SJCRH30 (cell line): Measurements from ENCODE around the gene BCR. TPM values are rescaled to one million over a fixed set of nuclear protein-coding genes. Genes with fewer than 3 reads are reported as not detected.
"Not testable (repeated sequence)": the region's sequence is repeated elsewhere in the genome, so short reads cannot be mapped to it uniquely, and the experiment has no call there.

Experiments used
- DNase-seq, 2 experiments: peaks; one replicate each; pipeline ENCODE4 v3.0.0-alpha.2; 2015 to 2020
- H3K27ac ChIP-seq: fragments of 250-450 bp; sonication (Bioruptor Pico); 2 replicates; pipeline ENCODE4 v1.5.1; 2020; ENCODE audit warnings: mild to moderate bottlenecking, moderate library complexity
- H3K27me3 ChIP-seq: fragments of 250-450 bp; sonication (Bioruptor Pico); 2 replicates; pipeline ENCODE4 v1.5.1; 2020; ENCODE audit warnings: mild to moderate bottlenecking, moderate library complexity
- H3K36me3 ChIP-seq: fragments of 250-450 bp; sonication (Bioruptor Pico); 2 replicates; pipeline ENCODE4 v1.5.1; 2020; ENCODE audit warnings: mild to moderate bottlenecking, moderate library complexity
- H3K4me1 ChIP-seq: fragments of 250-450 bp; sonication (Bioruptor Pico); 2 replicates; pipeline ENCODE4 v1.5.1; 2020; ENCODE audit warnings: mild to moderate bottlenecking, moderate library complexity
- H3K4me3 ChIP-seq: fragments of 250-450 bp; sonication (Bioruptor Pico); 2 replicates; pipeline ENCODE4 v1.5.1; 2020; ENCODE audit warnings: mild to moderate bottlenecking, moderate library complexity
- H3K9me3 ChIP-seq: fragments of 250-450 bp; sonication (Bioruptor Pico); replicated peaks from 2 replicates; pipeline ENCODE4 v1.5.1; 2020; ENCODE audit warnings: mild to moderate bottlenecking, moderate library complexity
- total RNA-seq: library from RNA; depleted of rRNA; stranded (reverse); fragments of >200 nt; shearing (Covaris generic); gene quantifications from 2 replicates; pipeline ENCODE4 v1.2.3, GENCODE V29; 2014; rRNA removed

Gene BCR
- total RNA-seq, 1 experiment from 2014 or later = 27.2 TPM

GRCh38 chr22:23356094-23356493 lies 175.8 kb downstream of the BCR start:
- Histone ChIP-seq H3K4me3 (no peak overlapping the region), H3K27me3 (no peaks in the 10 kb centered on the region), H3K27ac (no peak overlapping the region), H3K4me1 (no peaks in the 10 kb centered on the region), H3K9me3 (no peaks in the 10 kb centered on the region), H3K36me3 (no peaks in the 10 kb centered on the region)
- no peak for DNase-seq

- Histone ChIP-seq H3K36me3 (no peaks in the 10 kb centered on the region), H3K4me1 (no peaks in the 10 kb centered on the region), H3K27ac (no peak overlapping the region), H3K9me3 (no peaks in the 10 kb centered on the region), H3K27me3 (no peaks in the 10 kb centered on the region), H3K4me3 (no peak overlapping the region)
- DNase-seq = no peak
Measured at GRCh38 chr22:23357053-23357452, 176.7 kb downstream of the BCR start.

GRCh38 chr22:23359583-23360123 lies 179.3 kb downstream of the BCR start:
- no peak for DNase-seq
- no peaks in the 10 kb centered on the region for H3K36me3 ChIP-seq
- H3K4me1 ChIP-seq = no peaks in the 10 kb centered on the region
- no peaks in the 10 kb centered on the region for H3K9me3 ChIP-seq
- no peak overlapping the region for H3K27ac ChIP-seq
- H3K27me3 ChIP-seq = no peaks in the 10 kb centered on the region
- H3K4me3 ChIP-seq = no peak overlapping the region

GRCh38 chr22:23361676-23362075 lies 181.4 kb downstream of the BCR start:
- H3K27ac ChIP-seq = no peak overlapping the region
- no peak for DNase-seq
- no peak overlapping the region for H3K4me3 ChIP-seq
- no peaks in the 10 kb centered on the region for H3K36me3 ChIP-seq
- H3K9me3 ChIP-seq = no peaks in the 10 kb centered on the region
- H3K27me3 ChIP-seq = 0 out of 2 replicates have a peak, but pooled peaks cover 3% of the 10 kb centered on the region
- H3K4me1 ChIP-seq = no peaks in the 10 kb centered on the region

GRCh38 chr22:23363683-23364082 lies 183.4 kb downstream of the BCR start:
- H3K4me1 ChIP-seq = no peaks in the 10 kb centered on the region
- H3K27me3 ChIP-seq = 0 out of 2 replicates have a peak, but pooled peaks cover 3% of the 10 kb centered on the region
- no peak overlapping the region for H3K4me3 ChIP-seq
- no peak for DNase-seq
- no peak overlapping the region for H3K27ac ChIP-seq
- H3K9me3 ChIP-seq = no peaks in the 10 kb centered on the region
- no peaks in the 10 kb centered on the region for H3K36me3 ChIP-seq

GRCh38 chr22:23364389-23364788 lies 184.1 kb downstream of the BCR start:
- Histone ChIP-seq H3K4me3 (no peak overlapping the region), H3K27me3 (0 out of 2 replicates have a peak, but pooled peaks cover 3% of the 10 kb centered on the region), H3K4me1 (no peaks in the 10 kb centered on the region), H3K36me3 (no peaks in the 10 kb centered on the region), H3K27ac (no peak overlapping the region), H3K9me3 (no peaks in the 10 kb centered on the region)
- DNase-seq = no peak

GRCh38 chr22:23365524-23365923 lies 185.2 kb downstream of the BCR start:
- DNase-seq = no peak
- Histone ChIP-seq H3K36me3 (no peaks in the 10 kb centered on the region), H3K9me3 (no peaks in the 10 kb centered on the region), H3K27ac (no peak overlapping the region), H3K4me3 (no peak overlapping the region), H3K27me3 (0 out of 2 replicates have a peak, but pooled peaks cover 3% of the 10 kb centered on the region), H3K4me1 (no peaks in the 10 kb centered on the region)

GRCh38 chr22:23365961-23366360 lies 185.7 kb downstream of the BCR start:
- Histone ChIP-seq H3K4me3 (no peak overlapping the region), H3K27me3 (peaks cover 5% of the 10 kb centered on the region; the same call in 1 of the 2 replicates), H3K4me1 (no peaks in the 10 kb centered on the region), H3K27ac (no peak overlapping the region), H3K36me3 (no peaks in the 10 kb centered on the region), H3K9me3 (no peaks in the 10 kb centered on the region)
- DNase-seq = no peak

- H3K4me3 ChIP-seq, H3K9me3 ChIP-seq, H3K27ac ChIP-seq, H3K27me3 ChIP-seq, H3K4me1 ChIP-seq, H3K36me3 ChIP-seq, DNase-seq: not testable (repeated sequence)
Measured at GRCh38 chr22:23367196-23367595, 186.9 kb downstream of the BCR start.

Other genes starting within 250 kb of the BCR start
- gene GNAZ, start 110.0 kb upstream of the BCR start, total RNA-seq = 11.2 and 11.9 TPM in 2 replicates
- gene RSPH14, start 38.5 kb upstream of the BCR start, total RNA-seq = not detected in 2 replicates
- not detected in 2 replicates for gene RAB36, start 35.0 kb upstream of the BCR start, total RNA-seq